GM18867 (cell line): ENCODE results near the gene TMEM208.

Experiments used
- ATAC-seq: cut with Tn5 transposase; IDR thresholded peaks from one replicate; pipeline ENCODE4 v1.9.1; 2021; ENCODE audit warnings: mild to moderate bottlenecking, moderate library complexity; ENCODE audit not compliant: unreplicated experiment

The TMEM208 gene

DNA sequence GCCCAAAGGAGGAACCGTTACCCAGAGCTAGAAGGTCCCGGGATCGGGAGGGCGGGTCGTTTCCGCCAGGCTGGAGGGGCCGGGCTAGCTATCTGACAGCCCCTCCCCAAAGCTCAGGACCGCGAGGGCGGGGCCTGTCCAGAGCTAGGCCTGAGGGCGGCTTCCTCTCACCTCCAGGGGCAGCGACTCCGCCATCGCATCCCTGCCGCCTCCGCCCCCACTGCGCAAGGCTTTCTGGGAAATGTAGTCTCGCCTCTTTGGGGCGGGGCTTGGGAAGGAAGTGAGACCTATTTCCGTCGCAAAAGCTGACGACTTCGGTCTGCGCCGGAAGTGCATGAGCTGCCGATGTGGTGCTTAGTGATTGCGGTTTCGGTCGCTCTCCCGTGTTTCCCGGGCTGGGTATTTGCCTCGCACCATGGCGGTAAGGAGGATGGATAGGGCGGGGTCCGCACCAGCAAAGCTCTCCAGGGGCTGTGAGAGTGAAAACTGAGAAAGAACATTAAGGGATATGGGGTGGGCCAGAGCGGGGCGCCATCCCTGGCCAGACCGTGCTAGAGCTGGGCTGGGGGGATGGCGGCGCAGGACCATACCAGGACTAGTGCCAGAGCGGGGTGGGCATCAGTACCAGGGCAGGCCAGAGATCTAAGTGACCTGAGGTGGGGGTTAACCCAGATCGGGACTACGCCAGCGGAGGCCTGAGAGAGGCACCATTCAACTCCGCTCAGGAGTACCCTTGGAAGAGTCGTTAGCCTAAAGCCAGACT, at the start of gene TMEM208:
Gene TMEM208, plus strand, starts transcription at position 327 of the 763 bp plus-strand sequence. Its CDS starts 89 bp downstream, at position 416.
- ATAC-seq, result peak; percentile 93

GRCh38 chr16:67177743-67178699, 48.9 kb upstream of the TMEM208 start:
- ATAC-seq, result no peak

DNA sequence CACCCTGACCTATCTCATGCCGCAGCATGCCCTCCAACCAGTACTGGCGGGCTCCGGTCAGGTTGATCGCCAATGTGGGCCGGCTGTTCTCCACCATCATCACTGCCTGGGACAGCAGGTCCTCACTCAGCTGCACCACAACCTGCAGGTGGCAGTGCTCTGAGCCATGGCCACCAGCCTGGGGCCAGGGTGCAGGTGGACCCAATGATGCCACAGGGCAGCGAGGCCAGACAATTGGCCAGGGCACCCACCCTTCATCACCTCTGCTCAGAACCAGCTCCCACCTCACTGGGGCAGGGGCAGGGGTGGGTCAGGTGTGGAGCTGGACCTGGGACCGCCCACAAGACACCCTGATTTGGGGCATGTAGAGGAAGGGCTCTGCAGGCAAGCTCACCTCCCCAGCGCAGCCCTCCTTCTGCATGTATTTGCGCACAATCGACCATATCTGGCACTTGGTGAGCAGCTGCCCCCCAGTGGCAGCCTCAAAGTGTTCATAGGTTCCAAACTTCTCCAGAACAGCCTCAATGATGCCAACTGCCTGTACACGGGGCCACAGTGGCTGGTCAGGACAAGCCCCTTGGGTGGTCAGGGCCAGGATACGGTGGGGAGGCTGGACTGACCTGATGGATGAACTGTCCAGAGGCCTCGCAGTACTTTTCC, 47.4 kb upstream of the TMEM208 start:
- ATAC-seq, result no peak

DNA sequence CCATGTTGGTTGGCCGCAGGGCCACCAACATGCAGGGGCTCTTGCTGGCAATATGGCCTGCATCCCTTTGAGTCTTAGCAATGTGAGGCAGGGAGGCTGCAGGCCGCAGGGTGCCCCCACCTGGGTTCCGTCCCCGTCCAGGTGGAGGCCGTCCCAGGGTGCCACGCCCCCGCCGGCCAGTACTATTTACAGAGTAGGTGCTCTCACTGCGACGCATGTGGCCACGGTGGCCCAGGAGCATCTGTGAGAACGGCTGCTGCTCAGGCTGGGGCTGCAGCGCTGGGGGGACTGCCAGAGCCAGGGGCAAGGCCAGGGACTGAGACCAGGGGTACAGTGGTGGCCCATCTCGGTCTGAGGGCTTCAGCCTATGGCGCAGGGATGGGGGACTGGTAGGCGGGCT, 46.8 kb upstream of the TMEM208 start:
- no peak for ATAC-seq

DNA sequence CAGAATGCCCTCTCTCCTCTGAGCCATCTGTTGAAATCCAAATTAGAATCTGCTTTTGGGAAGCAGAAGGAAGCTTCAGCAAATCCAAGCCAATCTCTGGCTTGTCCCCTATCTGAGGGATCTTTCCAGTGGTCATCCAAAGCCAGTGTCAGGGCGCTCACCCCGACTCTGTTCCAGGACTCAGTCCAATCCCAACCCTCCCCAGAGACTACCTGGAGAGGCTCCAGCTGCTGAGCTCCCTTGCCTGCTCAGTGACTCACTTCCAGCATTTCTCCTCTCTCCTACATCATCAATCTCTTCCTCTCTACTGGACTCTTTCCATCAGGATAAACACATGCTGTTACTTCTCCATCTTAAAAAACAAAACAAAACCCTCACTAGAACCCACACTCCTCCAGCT, 45.6 kb upstream of the TMEM208 start:
- ATAC-seq, result no peak

GRCh38 chr16:67182288-67182687, 44.6 kb upstream of the TMEM208 start:
- ATAC-seq, result no peak

GRCh38 chr16:67183284-67183626, 43.7 kb upstream of the TMEM208 start:
- ATAC-seq, result no peak

GRCh38 chr16:67183627-67184452, 43.1 kb upstream of the TMEM208 start, which contains the start of gene MATCAP1:
Gene MATCAP1, minus strand, starts transcription at chr16:67183963. Its CDS starts 3,353 bp downstream, at chr16:67180610.
- ATAC-seq, result peak; percentile 89

GRCh38 chr16:67184453-67184994, 42.4 kb upstream of the TMEM208 start:
- ATAC-seq, result peak; percentile 4

GRCh38 chr16:67184995-67185650, 41.8 kb upstream of the TMEM208 start:
- ATAC-seq, result peak; percentile 21

- no peak for ATAC-seq
Measured at GRCh38 chr16:67185651-67186134, 41.2 kb upstream of the TMEM208 start.

DNA sequence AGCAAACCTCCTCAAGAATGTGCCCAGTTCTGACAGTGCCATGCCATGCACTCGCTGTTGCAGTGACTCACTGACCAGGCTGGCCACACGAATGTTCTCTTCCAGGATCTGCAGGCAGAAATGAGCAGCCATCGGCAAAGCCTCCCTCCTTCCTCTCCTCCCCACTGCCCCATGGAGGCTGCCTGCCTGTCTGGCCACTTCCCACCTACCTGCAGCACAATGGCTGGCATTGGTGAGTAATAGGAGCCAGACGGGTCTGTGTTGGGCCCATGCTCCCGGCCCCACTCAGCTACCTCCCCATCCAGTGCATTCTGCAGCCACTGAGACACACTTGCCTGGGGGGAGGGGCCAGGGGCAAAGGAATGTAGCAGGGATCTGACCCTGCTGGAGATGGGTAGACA, 40.4 kb upstream of the TMEM208 start:
- no peak for ATAC-seq

GRCh38 chr16:67187175-67187890, 39.6 kb upstream of the TMEM208 start:
- no peak for ATAC-seq

DNA sequence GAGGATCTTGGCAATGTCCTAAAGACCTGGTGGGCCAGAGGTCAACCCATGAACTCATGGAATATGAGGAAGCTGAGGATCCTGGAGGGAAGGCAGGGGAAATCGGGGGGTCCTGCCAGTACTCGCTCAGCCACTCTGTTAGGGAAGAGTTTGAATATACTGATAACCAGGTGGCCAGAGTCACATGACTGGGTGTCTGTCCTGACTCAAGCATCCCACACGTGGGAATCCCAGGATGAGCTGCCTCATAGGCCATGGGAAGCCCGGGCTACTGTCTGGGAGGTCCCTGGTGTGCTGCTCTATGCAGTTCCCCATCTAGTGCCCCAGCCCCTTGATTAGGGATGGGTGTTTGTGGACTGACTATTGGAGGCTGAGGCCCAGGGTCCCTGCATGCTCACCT, 38.6 kb upstream of the TMEM208 start:
- ATAC-seq, result no peak

- no peak for ATAC-seq
Measured at GRCh38 chr16:67188798-67189197, 38.1 kb upstream of the TMEM208 start.

GRCh38 chr16:67190041-67190440, 36.9 kb upstream of the TMEM208 start, which contains the start of gene EXOC3L1:
Gene EXOC3L1, minus strand, starts transcription at chr16:67190136. Its CDS starts 460 bp downstream, at chr16:67189676.
- ATAC-seq, result no peak

DNA sequence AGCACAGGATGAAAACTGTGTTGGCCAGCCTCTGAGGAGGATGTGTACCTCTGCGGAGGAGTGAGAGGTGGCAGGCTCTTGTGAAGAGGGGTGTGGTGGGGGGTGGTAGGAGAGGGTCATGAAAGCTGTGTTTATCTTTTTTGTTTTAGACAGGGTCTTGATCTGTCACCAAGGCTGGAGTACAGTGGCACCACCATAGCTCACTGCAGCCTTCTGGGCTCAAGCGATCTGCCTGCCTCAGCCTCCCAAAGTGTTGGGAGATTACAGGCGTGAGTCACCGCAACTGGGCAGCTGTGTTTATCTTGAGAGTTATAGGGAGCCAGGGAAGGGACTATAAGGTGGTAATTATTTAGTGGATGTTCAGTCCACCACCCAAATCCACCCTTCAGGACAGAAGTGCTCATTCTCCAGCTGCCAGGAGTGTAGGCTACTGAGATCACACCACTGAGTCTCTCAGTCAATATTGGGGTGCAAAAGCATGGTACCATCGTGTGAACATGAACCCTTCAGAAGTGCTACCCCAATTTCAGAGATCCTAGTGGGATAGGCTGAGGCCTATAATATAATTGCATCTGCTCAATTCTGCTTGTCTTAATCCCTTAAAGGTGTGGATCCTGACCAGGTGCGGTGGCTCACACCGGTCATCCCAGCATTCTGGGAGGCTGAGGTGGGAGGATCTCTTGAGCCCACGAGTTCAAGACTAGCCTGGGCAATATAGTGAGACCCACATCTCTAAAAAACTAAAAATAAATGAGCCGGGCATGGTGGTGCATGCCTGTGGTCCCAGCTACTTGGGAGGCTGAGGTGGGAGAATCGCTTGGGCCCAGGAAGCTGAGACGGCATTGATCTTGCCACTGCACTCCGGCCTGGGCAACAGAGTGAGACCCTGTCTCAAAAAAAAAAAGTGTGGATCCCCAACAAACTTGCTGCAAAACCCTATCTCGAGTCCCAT, 36.2 kb upstream of the TMEM208 start:
- no peak for ATAC-seq
